DOHH2 (cell line): ENCODE measurements around the gene SCO1.

Source experiments
- EZH2phosphoT487 ChIP-seq: fragments of 200-600 bp; sonication (generic); IDR thresholded peaks from 2 replicates; pipeline ENCODE4 v1.6.1; 2017; ENCODE audit warnings: borderline replicate concordance, mild to moderate bottlenecking, antibody characterized with exemption, low read length, moderate library complexity, mixed read lengths
- TF ChIP-seq, protein P1 (sequence below): fragments of 200-600 bp; sonication (generic); IDR thresholded peaks from one replicate; pipeline ENCODE4 v1.5.1; 2014; ENCODE audit warnings: antibody characterized with exemption, mild to moderate bottlenecking, low read depth, low read length; ENCODE audit not compliant: poor library complexity, severe bottlenecking

- TF ChIP-seq, protein P1, sequence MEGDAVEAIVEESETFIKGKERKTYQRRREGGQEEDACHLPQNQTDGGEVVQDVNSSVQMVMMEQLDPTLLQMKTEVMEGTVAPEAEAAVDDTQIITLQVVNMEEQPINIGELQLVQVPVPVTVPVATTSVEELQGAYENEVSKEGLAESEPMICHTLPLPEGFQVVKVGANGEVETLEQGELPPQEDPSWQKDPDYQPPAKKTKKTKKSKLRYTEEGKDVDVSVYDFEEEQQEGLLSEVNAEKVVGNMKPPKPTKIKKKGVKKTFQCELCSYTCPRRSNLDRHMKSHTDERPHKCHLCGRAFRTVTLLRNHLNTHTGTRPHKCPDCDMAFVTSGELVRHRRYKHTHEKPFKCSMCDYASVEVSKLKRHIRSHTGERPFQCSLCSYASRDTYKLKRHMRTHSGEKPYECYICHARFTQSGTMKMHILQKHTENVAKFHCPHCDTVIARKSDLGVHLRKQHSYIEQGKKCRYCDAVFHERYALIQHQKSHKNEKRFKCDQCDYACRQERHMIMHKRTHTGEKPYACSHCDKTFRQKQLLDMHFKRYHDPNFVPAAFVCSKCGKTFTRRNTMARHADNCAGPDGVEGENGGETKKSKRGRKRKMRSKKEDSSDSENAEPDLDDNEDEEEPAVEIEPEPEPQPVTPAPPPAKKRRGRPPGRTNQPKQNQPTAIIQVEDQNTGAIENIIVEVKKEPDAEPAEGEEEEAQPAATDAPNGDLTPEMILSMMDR: no peak
- no peak for TF ChIP-seq EZH2phosphoT487
Observed at GRCh38 chr17:10633738-10634379, 63.5 kb downstream of the SCO1 start.
